Stimulated activated CD4-positive, alpha-beta T cell treated with anti-CD3 and anti-CD28 coated beads, Interleukin-1b, Interleukin-23, amount 100 ng/mL, for 48 hours (primary cell): ENCODE measurements around the gene PSD.

Source experiments
- DNase-seq: peaks from one replicate; pipeline ENCODE4 v3.0.0-alpha.2; 2020

PSD gene

GRCh38 chr10:102402512-102402896 lies 16.1 kb downstream of the PSD start:
- no peak for DNase-seq

GRCh38 chr10:102401735-102402511 lies 16.7 kb downstream of the PSD start:
- no peak for DNase-seq

GRCh38 chr10:102401342-102401654 lies 17.3 kb downstream of the PSD start:
- no peak for DNase-seq

DNA sequence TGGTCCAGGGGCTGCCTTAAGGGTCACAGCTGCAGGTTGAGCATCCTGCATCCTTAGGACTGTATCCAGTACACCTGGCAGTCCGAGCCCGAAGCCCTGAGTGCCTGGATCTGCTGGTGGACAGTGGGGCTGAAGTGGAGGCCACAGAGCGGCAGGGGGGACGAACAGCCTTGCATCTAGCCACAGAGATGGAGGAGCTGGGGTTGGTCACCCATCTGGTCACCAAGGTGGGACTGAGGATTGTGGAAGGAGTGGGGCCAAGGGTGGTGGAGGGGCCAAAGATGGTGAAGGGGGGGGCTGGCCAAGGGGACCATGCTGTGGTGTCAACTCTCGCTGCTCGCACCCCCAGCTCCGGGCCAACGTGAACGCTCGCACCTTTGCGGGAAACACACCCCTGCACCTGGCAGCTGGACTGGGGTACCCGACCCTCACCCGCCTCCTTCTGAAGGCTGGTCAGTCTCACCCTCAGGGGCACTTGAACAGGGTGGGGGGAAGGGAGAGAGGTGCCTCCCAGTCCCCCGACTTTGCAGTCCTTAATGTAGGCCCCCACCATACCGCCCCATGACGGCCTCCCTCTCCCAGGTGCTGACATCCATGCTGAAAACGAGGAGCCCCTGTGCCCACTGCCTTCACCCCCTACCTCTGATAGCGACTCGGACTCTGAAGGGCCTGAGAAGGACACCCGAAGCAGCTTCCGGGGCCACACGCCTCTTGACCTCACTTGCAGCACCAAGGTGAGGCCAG lies 17.8 kb downstream of the PSD start:
- DNase-seq, result no peak

GRCh38 chr10:102400076-102400475 lies 18.5 kb downstream of the PSD start:
- no peak for DNase-seq

DNA sequence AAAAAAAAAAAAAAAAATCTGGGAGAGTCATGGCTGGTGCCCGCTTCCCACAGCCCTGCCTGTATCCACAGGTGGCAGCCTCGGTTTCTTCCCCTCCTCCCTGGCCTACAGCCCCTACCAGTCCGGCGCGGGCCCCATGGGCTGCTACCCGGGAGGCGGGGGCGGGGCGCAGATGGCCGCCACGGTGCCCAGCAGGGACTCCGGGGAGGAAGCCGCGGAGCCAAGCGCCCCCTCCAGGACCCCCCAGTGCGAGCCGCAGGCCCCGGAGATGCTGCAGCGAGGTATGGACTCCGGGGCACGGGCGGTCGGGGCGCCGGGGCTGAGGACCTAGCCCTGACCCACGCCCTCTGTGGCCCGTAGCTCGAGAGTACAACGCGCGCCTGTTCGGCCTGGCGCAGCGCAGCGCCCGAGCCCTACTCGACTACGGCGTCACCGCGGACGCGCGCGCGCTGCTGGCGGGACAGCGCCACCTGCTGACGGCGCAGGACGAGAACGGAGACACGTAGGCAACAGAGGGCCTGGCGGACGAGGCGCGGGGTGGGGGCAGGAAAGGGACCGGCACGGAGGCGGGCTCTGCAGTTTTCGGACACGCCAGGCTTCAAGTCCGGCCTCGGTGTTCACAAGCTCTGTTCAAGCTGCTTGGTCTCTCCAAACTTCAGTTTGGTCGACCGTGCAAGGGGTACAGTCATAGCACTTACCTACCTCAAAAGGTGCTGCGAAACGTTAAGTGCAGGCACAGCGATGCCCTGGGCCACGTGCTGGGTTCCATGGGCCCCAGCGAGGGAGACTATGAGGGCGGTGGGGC lies 19.2 kb downstream of the PSD start:
- peak; percentile 87 for DNase-seq

GRCh38 chr10:102398172-102399020 lies 20.2 kb downstream of the PSD start:
- no peak for DNase-seq

- no peak for DNase-seq
Observed at GRCh38 chr10:102397222-102398171, 21.1 kb downstream of the PSD start.

- no peak for DNase-seq
Observed at GRCh38 chr10:102396730-102397151, 21.8 kb downstream of the PSD start.

DNA sequence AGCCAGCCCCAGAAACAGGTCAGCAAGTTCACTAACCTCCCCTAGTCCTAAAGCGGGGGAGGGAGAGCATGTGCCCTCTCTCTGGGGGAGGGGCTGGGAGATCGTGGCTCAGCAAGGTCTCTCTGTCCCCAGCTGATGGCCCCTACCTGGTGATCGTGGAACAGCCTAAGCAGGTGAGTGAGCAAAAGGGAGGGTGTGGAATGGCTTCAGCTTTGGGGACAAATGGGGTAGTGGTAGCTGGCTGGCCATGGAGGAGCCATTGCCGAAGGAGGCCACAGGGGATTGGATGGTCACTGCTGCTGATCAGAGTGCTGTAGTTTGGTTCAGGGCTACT lies 22.3 kb downstream of the PSD start:
- no peak for DNase-seq

- DNase-seq, result peak; percentile 86
Observed at GRCh38 chr10:102395400-102396316, 22.9 kb downstream of the PSD start, which contains the start of gene NFKB2. Gene NFKB2, plus strand, starts transcription at chr10:102395705. Its CDS starts 255 bp downstream, at chr10:102395960.

- peak; percentile 72 for DNase-seq
Observed at GRCh38 chr10:102394801-102395399, 23.7 kb downstream of the PSD start.

- peak; percentile 99 for DNase-seq
Observed at GRCh38 chr10:102394079-102394800, 24.3 kb downstream of the PSD start.

- no peak for DNase-seq
Observed at GRCh38 chr10:102393411-102394078, 25.0 kb downstream of the PSD start.

- no peak for DNase-seq
Observed at GRCh38 chr10:102392306-102392705, 26.3 kb downstream of the PSD start.

DNA sequence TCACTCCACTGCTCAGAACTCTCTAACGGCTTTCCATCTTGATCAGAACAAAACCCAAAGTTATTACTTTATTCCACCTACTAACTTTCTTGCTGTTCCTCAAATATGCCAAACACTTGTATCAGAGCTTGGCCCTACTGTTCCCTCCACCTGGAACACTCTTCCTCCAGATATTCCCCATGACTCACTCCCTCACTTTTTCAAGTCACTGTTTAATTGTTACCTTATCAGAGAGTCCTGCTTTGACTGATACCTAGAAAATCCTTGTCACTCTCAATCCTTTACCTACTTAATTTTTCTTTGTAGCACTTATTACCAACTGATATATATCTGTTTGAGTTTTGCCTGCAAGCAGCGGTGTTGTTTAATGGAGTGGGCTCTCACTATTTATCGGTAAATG lies 28.7 kb downstream of the PSD start:
- no peak for DNase-seq

DNA sequence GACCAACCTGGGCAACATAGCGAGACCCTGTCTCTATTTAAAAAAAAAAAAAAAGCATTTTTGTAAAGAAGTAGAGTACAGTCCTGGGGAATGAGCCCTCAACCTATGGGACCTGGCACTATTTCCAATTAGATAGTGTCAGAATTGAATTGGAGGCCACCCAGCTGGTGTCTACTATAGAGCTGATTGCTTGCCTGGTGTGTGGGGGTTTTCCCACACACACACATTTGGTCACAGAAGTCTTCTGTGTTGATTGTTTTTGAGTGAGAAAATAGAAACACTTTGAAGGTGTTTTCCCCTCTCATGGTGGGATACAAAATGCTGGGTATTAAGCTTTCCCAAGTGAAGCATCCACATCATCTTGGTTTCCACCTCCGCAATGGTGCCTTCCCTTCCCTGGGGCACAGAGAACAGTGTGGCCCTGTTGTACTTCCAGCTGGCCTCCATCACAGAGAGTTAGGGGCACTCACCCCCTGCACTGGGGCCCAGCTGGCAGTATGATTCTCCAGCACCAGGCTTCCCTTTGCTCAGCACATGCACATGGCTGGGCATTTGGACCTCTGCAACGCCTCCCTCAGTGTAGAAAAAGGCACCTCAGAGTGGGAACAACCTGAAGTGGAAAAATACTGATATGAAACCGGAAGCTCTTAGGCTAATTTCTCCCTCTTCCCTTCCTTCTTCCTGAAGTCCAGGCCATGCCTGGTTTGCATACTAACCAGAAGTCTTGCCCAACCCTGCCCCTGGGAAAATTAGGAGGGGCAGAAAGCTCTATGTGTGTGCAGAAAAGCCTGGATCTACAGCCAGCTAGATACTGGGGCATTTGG lies 33.8 kb downstream of the PSD start:
- DNase-seq, result no peak

- DNase-seq, result no peak
Observed at GRCh38 chr10:102384053-102384452, 34.5 kb downstream of the PSD start.
